Uterus (tissue), 4 donors: ENCODE measurements around the gene OR6C70. TPM values are rescaled to one million over a fixed set of nuclear protein-coding genes. Genes with fewer than 3 reads are reported as not detected.
"Not testable (repeated sequence)": the region's sequence is repeated elsewhere in the genome, so short reads cannot be mapped to it uniquely, and the experiment has no call there.

ENCODE experiments used
- DNase-seq, 2 donors: peaks; one replicate each; pipeline ENCODE4 v3.0.0-alpha.2; 2019 to 2020
- H3K27ac ChIP-seq, 2 donors: fragments of 200-600 bp; sonication (generic); 1 replicate in 1 of 2; 2 replicates in 1 of 2; pipeline ENCODE4 v1.5.1; 2016 to 2018
- H3K27me3 ChIP-seq, 2 donors: fragments of 200-600 bp; sonication (generic); one replicate each; pipeline ENCODE4 v1.5.1; 2018 to 2019; ENCODE audit warnings: control low read depth in 1 of 2
- H3K36me3 ChIP-seq, 2 donors: fragments of 200-600 bp; sonication (generic); one replicate each; pipeline ENCODE4 v1.5.1; 2019; ENCODE audit warnings: control low read depth in 1 of 2
- H3K4me1 ChIP-seq, 2 donors: fragments of 200-600 bp; sonication (generic); one replicate each; pipeline ENCODE4 v1.5.1; 2018 to 2019; ENCODE audit warnings: control low read depth in 1 of 2
- H3K4me3 ChIP-seq, 2 donors: fragments of 200-600 bp; sonication (generic); 1 replicate in 1 of 2; 2 replicates in 1 of 2; pipeline ENCODE4 v1.5.1; 2018 to 2019; ENCODE audit warnings: mild to moderate bottlenecking in 1 of 2
- H3K9me3 ChIP-seq, 2 donors: fragments of 200-600 bp; sonication (generic); one replicate each; pipeline ENCODE4 v1.5.1; 2019; ENCODE audit warnings: control low read depth in 1 of 2
- CTCF ChIP-seq, 4 experiments: fragments of 200-600 bp in 2 of 4; fragments of 450-650 bp in 2 of 4; sonication (generic) in 2 of 4; IDR thresholded peaks; one replicate each; pipeline ENCODE4 v1.5.1; 2016 to 2019; ENCODE audit warnings: antibody characterized with exemption in 4 of 4, mild to moderate bottlenecking in 2 of 4, moderate library complexity in 1 of 4
- POLR2A ChIP-seq, 2 donors: fragments of 450-650 bp; IDR thresholded peaks; one replicate each; pipeline ENCODE4 v1.6.1; 2016; ENCODE audit warnings: antibody characterized with exemption in 2 of 2, mild to moderate bottlenecking in 1 of 2, moderate library complexity in 1 of 2
- intact Hi-C: fragments of 100-400 bp; cut with DNase I; formaldehyde crosslinking; loops from one replicate; pipeline ENCODE4 v1.15.1; 2023; ENCODE audit warnings: low total_unique reads
- total RNA-seq, 4 donors: library from RNA; depleted of rRNA in 3 of 4; stranded (reverse); fragments of >200 nt in 3 of 4; gene quantifications; one replicate each; pipeline versions ENCODE4 v1.1.0 to v1.2.4, GENCODE V29; 2014 to 2023
- donor health status: DM: yes; HTN: yes; CAD: no.

The OR6C70 gene
- total RNA-seq, 4 donors from 2014 or later: not detected

- H3K4me3 ChIP-seq: no peak overlapping the region
- intact Hi-C loops: no loop called here
- DNase-seq: no peak
Observed at GRCh38 chr12:55499231-55499630, 29.3 kb upstream of the OR6C70 start.

DNA sequence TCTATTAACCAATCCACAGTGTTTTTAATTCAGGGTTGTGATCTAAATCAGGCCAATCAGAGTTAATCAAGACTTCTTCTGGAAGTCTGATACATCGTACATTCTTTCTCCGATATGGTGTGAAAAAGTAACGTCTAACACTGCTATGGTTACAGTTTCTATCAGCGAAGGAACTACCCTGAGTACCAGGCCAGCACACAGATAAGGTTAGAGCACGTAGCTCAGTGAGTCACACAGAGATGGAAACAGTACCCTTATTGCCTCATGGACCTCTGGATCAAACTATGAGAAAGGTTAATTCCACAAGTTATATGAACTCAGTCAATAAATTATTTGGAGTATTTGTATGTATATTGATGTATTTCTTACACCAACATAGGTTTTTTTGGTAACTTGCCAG is 25.6 kb upstream of the OR6C70 start:
- TF ChIP-seq POLR2A (IDR thresholded peaks at IDR 0.05) (no peak), CTCF (IDR thresholded peaks at IDR 0.05) (no peak)
- H3K9me3 ChIP-seq: no peaks in the 10 kb centered on the region
- no peaks in the 10 kb centered on the region for H3K27me3 ChIP-seq
- no peak overlapping the region for H3K27ac ChIP-seq
- H3K36me3 ChIP-seq: no peaks in the 10 kb centered on the region
- no peak overlapping the region for H3K4me3 ChIP-seq
- H3K4me1 ChIP-seq: no peaks in the 10 kb centered on the region
- intact Hi-C loops: no loop called here
- no peak for DNase-seq

More at GRCh38 chr12:55499231-55499630, 29.3 kb upstream of the OR6C70 start:
- H3K27me3 ChIP-seq: no peaks in the 10 kb centered on the region
- TF ChIP-seq CTCF (IDR thresholded peaks at IDR 0.05): no peak
- TF ChIP-seq POLR2A (IDR thresholded peaks at IDR 0.05): no peak
- H3K27ac ChIP-seq: no peak overlapping the region
- H3K4me1 ChIP-seq: no peaks in the 10 kb centered on the region
- no peaks in the 10 kb centered on the region for H3K36me3 ChIP-seq
- H3K9me3 ChIP-seq: no peaks in the 10 kb centered on the region

GRCh38 chr12:55492078-55492477 is 22.1 kb upstream of the OR6C70 start, which contains the start of gene OR6C68:
Gene OR6C68, plus strand, starts transcription at chr12:55492378. Its CDS starts 0 bp downstream, at chr12:55492378.
- H3K36me3 ChIP-seq: no peaks in the 10 kb centered on the region
- H3K9me3 ChIP-seq: no peaks in the 10 kb centered on the region
- intact Hi-C loops: no loop called here
- H3K4me3 ChIP-seq: no peak within 1 kb of the TSS
- DNase-seq: no peak
- no peak for TF ChIP-seq CTCF (IDR thresholded peaks at IDR 0.05)
- TF ChIP-seq POLR2A (IDR thresholded peaks at IDR 0.05): no peak
- no peak within 1 kb of the TSS for H3K27ac ChIP-seq
- H3K4me1 ChIP-seq: no peaks in the 10 kb centered on the region
- H3K27me3 ChIP-seq: no peaks in the 10 kb centered on the region

GRCh38 chr12:55484284-55484683 is 14.3 kb upstream of the OR6C70 start:
- H3K36me3 ChIP-seq, DNase-seq, H3K4me3 ChIP-seq, intact Hi-C loops, H3K9me3 ChIP-seq, H3K4me1 ChIP-seq, H3K27me3 ChIP-seq, H3K27ac ChIP-seq: not testable (repeated sequence)

DNA sequence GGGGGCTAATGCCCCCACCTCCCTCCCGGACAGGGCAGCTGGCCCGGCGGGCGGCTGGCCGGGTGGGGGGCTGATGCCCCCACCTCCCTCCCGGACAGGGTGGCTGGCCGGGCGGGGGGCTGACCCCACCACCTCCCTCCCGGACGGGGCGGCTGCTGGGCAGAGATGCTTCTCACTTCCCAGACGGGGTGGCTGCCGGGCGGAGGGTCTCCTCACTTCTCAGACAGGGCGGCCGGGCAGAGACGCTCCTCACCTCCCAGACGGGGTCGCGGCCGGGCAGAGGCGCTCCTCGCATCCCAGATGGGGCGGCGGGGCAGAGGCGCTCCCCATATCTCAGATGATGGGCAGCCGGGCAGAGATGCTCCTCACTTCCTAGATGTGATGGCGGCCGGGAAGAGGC is 9.2 kb upstream of the OR6C70 start:
- H3K9me3 ChIP-seq, intact Hi-C loops, H3K27ac ChIP-seq, H3K4me3 ChIP-seq, DNase-seq, H3K27me3 ChIP-seq, H3K36me3 ChIP-seq, H3K4me1 ChIP-seq: not testable (repeated sequence)

- no peak for DNase-seq
- Histone ChIP-seq H3K27ac (no peak overlapping the region), H3K36me3 (no peaks in the 10 kb centered on the region), H3K9me3 (no peaks in the 10 kb centered on the region), H3K27me3 (no peaks in the 10 kb centered on the region), H3K4me1 (no peaks in the 10 kb centered on the region), H3K4me3 (no peak overlapping the region)
- TF ChIP-seq POLR2A (IDR thresholded peaks at IDR 0.05) (no peak), CTCF (IDR thresholded peaks at IDR 0.05) (no peak)
- intact Hi-C loops: no loop called here
Observed at GRCh38 chr12:55472264-55472663, 2.3 kb upstream of the OR6C70 start.
